ENCODE results near the gene MPPED1.

Gene MPPED1

DNA sequence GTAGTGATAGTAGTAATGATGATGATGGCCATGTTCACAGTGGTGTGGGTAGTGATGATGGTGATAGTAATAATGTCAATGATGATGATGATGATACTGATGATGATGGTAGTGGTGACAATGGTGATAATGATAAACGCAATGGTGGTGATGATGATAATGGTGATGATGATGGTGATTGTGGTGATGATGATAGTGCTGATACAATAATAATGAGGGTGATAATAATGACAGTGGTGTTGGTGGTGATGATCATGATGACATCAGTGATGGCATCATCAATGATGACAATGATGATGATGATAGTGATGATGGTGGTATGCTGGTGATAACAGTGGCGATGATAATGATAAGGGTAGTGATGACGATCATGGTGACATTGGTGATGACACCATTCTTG, 92.3 kb downstream of the MPPED1 start:
- no peak overlapping the region for H4K91ac ChIP-seq (ENCODE audit: low read length)
- no peak for DNase-seq
- H3K23ac ChIP-seq (ENCODE audit: low read length in 2 of 2), result no peak overlapping the region
- no peak overlapping the region for H4K8ac ChIP-seq (ENCODE audit: low read length)
- H2AK5ac ChIP-seq (ENCODE audit: low read length, severe bottlenecking), result no peak overlapping the region
- 90% methylated on average over 3 of the region's 3 CpGs for WGBS
- no peak overlapping the region for H3K14ac ChIP-seq (ENCODE audit: low read length in 2 of 2)
- no peak overlapping the region for H3K4me3 ChIP-seq (ENCODE audit: insufficient read depth in 1 of 2, low read depth in 1 of 2, low read length in 2 of 2)
- no peak overlapping the region for H2BK12ac ChIP-seq (ENCODE audit: low read length in 2 of 2)
- no peaks in the 10 kb centered on the region for H3K36me3 ChIP-seq (ENCODE audit: control insufficient read depth in 1 of 2, insufficient read depth in 2 of 2, low read depth in 1 of 2, low read length in 2 of 2)
- no peaks in the 10 kb centered on the region for H3K79me1 ChIP-seq (replicated peaks; ENCODE audit: low read length, poor library complexity, severe bottlenecking)
- no peak overlapping the region for H2AFZ ChIP-seq (ENCODE audit: low read depth, low read length)
- no peaks in the 10 kb centered on the region for H3K9me3 ChIP-seq (ENCODE audit: control insufficient read depth, low read length)
- H3K4me2 ChIP-seq (ENCODE audit: low read length, poor library complexity, severe bottlenecking), result no peak overlapping the region
- H3K18ac ChIP-seq (ENCODE audit: low read depth in 1 of 2, low read length in 2 of 2), result no peak overlapping the region
- H2BK120ac ChIP-seq (ENCODE audit: low read depth, low read length), result no peak overlapping the region
- H3K27ac ChIP-seq (ENCODE audit: low read length, poor library complexity, severe bottlenecking), result no peak overlapping the region
- no peak overlapping the region for H3K4ac ChIP-seq (ENCODE audit: low read depth in 1 of 2, low read length in 2 of 2)
- no peak overlapping the region for H2BK15ac ChIP-seq (ENCODE audit: low read depth, poor library complexity, severe bottlenecking)
- no peaks in the 10 kb centered on the region for H3K4me1 ChIP-seq (ENCODE audit: control insufficient read depth, insufficient read depth, low read depth, low read length)
- no peak overlapping the region for H2BK5ac ChIP-seq (ENCODE audit: low read depth, low read length, poor library complexity, severe bottlenecking)
- no peaks in the 10 kb centered on the region for H3K27me3 ChIP-seq (ENCODE audit: control insufficient read depth in 1 of 2, insufficient read depth in 1 of 2, low read length in 2 of 2)
- H3K9ac ChIP-seq (ENCODE audit: low read length), result no peak overlapping the region

DNA sequence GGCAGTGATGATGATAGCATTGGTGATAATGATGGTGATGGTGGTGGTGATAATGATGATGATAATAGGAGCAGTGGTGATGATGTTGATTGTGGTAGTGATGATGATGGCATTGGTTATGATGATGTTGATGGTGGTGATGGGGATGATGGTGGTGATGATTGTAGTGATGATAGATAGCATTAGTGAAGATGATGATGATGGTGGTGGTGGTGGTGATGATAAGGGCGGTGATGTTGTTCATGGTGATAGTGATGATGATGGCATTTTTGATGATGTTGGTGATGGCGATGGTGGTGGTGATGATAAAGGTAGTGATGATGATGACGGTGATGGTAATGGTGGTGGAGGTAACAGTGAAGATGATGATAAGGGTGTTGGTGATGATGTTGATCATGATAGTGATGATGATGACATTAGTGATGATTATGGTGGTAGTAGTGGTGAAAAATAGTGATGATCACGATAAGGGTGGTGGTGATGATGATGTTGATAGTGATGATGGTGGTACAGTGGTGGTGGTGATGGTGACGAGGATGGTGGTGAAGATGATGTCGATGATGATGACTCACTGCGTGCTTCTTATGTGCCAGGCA, 93.0 kb downstream of the MPPED1 start:
- Histone ChIP-seq H3K9ac (ENCODE audit: low read length) (no peak overlapping the region), H2AFZ (ENCODE audit: low read depth, low read length) (no peak overlapping the region), H4K8ac (ENCODE audit: low read length) (no peak overlapping the region), H3K9me3 (ENCODE audit: control insufficient read depth, low read length) (no peaks in the 10 kb centered on the region), H3K27me3 (ENCODE audit: control insufficient read depth in 1 of 2, insufficient read depth in 1 of 2, low read length in 2 of 2) (no peaks in the 10 kb centered on the region), H3K4me2 (ENCODE audit: low read length, poor library complexity, severe bottlenecking) (no peak overlapping the region), H3K4ac (ENCODE audit: low read depth in 1 of 2, low read length in 2 of 2) (no peak overlapping the region), H3K36me3 (ENCODE audit: control insufficient read depth in 1 of 2, insufficient read depth in 2 of 2, low read depth in 1 of 2, low read length in 2 of 2) (no peaks in the 10 kb centered on the region), H3K18ac (ENCODE audit: low read depth in 1 of 2, low read length in 2 of 2) (no peak overlapping the region), H3K27ac (ENCODE audit: low read length, poor library complexity, severe bottlenecking) (no peak overlapping the region), H3K14ac (ENCODE audit: low read length in 2 of 2) (no peak overlapping the region), H3K4me3 (ENCODE audit: insufficient read depth in 1 of 2, low read depth in 1 of 2, low read length in 2 of 2) (no peak overlapping the region), H3K79me1 (replicated peaks; ENCODE audit: low read length, poor library complexity, severe bottlenecking) (no peaks in the 10 kb centered on the region), H3K23ac (ENCODE audit: low read length in 2 of 2) (no peak overlapping the region), H2BK120ac (ENCODE audit: low read depth, low read length) (no peak overlapping the region), H4K91ac (ENCODE audit: low read length) (no peak overlapping the region), H2AK5ac (ENCODE audit: low read length, severe bottlenecking) (no peak overlapping the region), H2BK5ac (ENCODE audit: low read depth, low read length, poor library complexity, severe bottlenecking) (no peak overlapping the region), H3K4me1 (ENCODE audit: control insufficient read depth, insufficient read depth, low read depth, low read length) (no peaks in the 10 kb centered on the region), H2BK15ac (ENCODE audit: low read depth, poor library complexity, severe bottlenecking) (no peak overlapping the region), H2BK12ac (ENCODE audit: low read length in 2 of 2) (no peak overlapping the region)
- WGBS, result 80% methylated on average over 6 of the region's 7 CpGs
- DNase-seq, result no peak

DNA sequence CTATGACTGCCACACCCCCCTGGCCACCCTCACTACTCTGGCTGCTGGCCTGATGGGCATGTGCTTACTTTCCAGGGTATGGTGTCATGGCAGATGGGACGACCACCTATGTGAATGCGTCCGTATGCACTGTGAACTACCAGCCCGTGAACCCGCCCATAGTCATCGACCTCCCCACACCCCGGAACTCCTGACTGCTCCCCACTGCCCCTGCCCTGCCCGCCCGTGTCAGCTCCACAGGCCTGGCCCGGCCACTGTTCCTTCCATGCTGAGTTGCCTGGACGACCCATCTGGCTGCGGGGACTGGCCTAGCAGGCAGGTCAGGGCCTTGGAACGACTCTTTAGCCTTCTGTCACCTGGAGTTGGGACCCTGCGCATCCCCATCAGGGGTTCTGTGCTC, 93.6 kb downstream of the MPPED1 start:
- Histone ChIP-seq H4K8ac (ENCODE audit: low read length) (no peak overlapping the region), H3K79me1 (replicated peaks; ENCODE audit: low read length, poor library complexity, severe bottlenecking) (no peaks in the 10 kb centered on the region), H3K36me3 (ENCODE audit: control insufficient read depth in 1 of 2, insufficient read depth in 2 of 2, low read depth in 1 of 2, low read length in 2 of 2) (no peaks in the 10 kb centered on the region), H4K91ac (ENCODE audit: low read length) (no peak overlapping the region), H3K4me3 (ENCODE audit: insufficient read depth in 1 of 2, low read depth in 1 of 2, low read length in 2 of 2) (no peak overlapping the region), H3K14ac (ENCODE audit: low read length in 2 of 2) (no peak overlapping the region), H2BK120ac (ENCODE audit: low read depth, low read length) (no peak overlapping the region), H2BK5ac (ENCODE audit: low read depth, low read length, poor library complexity, severe bottlenecking) (no peak overlapping the region), H3K9me3 (ENCODE audit: control insufficient read depth, low read length) (no peaks in the 10 kb centered on the region), H3K27ac (ENCODE audit: low read length, poor library complexity, severe bottlenecking) (no peak overlapping the region), H2AFZ (ENCODE audit: low read depth, low read length) (no peak overlapping the region), H3K4ac (ENCODE audit: low read depth in 1 of 2, low read length in 2 of 2) (no peak overlapping the region), H3K9ac (ENCODE audit: low read length) (no peak overlapping the region), H3K23ac (ENCODE audit: low read length in 2 of 2) (no peak overlapping the region), H3K4me2 (ENCODE audit: low read length, poor library complexity, severe bottlenecking) (no peak overlapping the region), H3K18ac (ENCODE audit: low read depth in 1 of 2, low read length in 2 of 2) (no peak overlapping the region), H3K27me3 (ENCODE audit: control insufficient read depth in 1 of 2, insufficient read depth in 1 of 2, low read length in 2 of 2) (no peaks in the 10 kb centered on the region), H2AK5ac (ENCODE audit: low read length, severe bottlenecking) (no peak overlapping the region), H2BK12ac (ENCODE audit: low read length in 2 of 2) (no peak overlapping the region), H3K4me1 (ENCODE audit: control insufficient read depth, insufficient read depth, low read depth, low read length) (no peaks in the 10 kb centered on the region), H2BK15ac (ENCODE audit: low read depth, poor library complexity, severe bottlenecking) (no peak overlapping the region)
- WGBS, result 90% methylated on average over 14 of the region's 14 CpGs
- no peak for DNase-seq

DNA sequence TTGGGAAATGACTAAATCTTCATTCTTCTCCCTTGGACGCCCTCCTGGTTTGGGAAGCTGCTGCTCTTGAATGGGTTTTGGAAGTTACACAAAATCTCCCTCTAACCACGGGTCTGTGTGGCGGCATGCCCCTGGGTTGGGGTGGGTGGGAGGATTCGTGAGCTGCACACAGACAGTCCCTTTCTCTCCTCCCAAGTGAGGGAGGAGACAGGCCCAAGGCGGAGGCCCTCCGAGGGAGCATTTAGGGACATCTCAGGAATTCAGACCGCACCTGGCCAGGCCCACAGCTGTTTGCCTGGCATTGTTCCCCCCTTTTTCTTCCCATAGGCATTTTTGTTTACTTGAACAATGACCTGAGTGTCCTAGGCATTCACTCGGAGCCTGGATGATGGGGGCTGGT, 94.1 kb downstream of the MPPED1 start:
- DNase-seq, result no peak
- Histone ChIP-seq H2BK12ac (ENCODE audit: low read length in 2 of 2) (no peak overlapping the region), H3K9ac (ENCODE audit: low read length) (no peak overlapping the region), H4K8ac (ENCODE audit: low read length) (no peak overlapping the region), H3K79me1 (replicated peaks; ENCODE audit: low read length, poor library complexity, severe bottlenecking) (no peaks in the 10 kb centered on the region), H3K4me3 (ENCODE audit: insufficient read depth in 1 of 2, low read depth in 1 of 2, low read length in 2 of 2) (no peak overlapping the region), H2BK5ac (ENCODE audit: low read depth, low read length, poor library complexity, severe bottlenecking) (no peak overlapping the region), H2AFZ (ENCODE audit: low read depth, low read length) (no peak overlapping the region), H4K91ac (ENCODE audit: low read length) (no peak overlapping the region), H3K23ac (ENCODE audit: low read length in 2 of 2) (no peak overlapping the region), H3K27ac (ENCODE audit: low read length, poor library complexity, severe bottlenecking) (no peak overlapping the region), H3K9me3 (ENCODE audit: control insufficient read depth, low read length) (no peaks in the 10 kb centered on the region), H3K4me2 (ENCODE audit: low read length, poor library complexity, severe bottlenecking) (no peak overlapping the region), H3K4ac (ENCODE audit: low read depth in 1 of 2, low read length in 2 of 2) (no peak overlapping the region), H3K36me3 (ENCODE audit: control insufficient read depth in 1 of 2, insufficient read depth in 2 of 2, low read depth in 1 of 2, low read length in 2 of 2) (no peaks in the 10 kb centered on the region), H3K4me1 (ENCODE audit: control insufficient read depth, insufficient read depth, low read depth, low read length) (no peaks in the 10 kb centered on the region), H2BK15ac (ENCODE audit: low read depth, poor library complexity, severe bottlenecking) (no peak overlapping the region), H3K27me3 (ENCODE audit: control insufficient read depth in 1 of 2, insufficient read depth in 1 of 2, low read length in 2 of 2) (no peaks in the 10 kb centered on the region), H3K14ac (ENCODE audit: low read length in 2 of 2) (no peak overlapping the region), H2BK120ac (ENCODE audit: low read depth, low read length) (no peak overlapping the region), H3K18ac (ENCODE audit: low read depth in 1 of 2, low read length in 2 of 2) (no peak overlapping the region), H2AK5ac (ENCODE audit: low read length, severe bottlenecking) (no peak overlapping the region)
- 71% methylated on average over 8 of the region's 8 CpGs for WGBS
